Fibroblast of skin of right quadriceps (primary cell): ENCODE data around the gene SMIM26.

Experiments used
- DNase-seq: peaks from one replicate; pipeline ENCODE4 v3.0.0-alpha.2; 2013

The SMIM26 gene

DNA sequence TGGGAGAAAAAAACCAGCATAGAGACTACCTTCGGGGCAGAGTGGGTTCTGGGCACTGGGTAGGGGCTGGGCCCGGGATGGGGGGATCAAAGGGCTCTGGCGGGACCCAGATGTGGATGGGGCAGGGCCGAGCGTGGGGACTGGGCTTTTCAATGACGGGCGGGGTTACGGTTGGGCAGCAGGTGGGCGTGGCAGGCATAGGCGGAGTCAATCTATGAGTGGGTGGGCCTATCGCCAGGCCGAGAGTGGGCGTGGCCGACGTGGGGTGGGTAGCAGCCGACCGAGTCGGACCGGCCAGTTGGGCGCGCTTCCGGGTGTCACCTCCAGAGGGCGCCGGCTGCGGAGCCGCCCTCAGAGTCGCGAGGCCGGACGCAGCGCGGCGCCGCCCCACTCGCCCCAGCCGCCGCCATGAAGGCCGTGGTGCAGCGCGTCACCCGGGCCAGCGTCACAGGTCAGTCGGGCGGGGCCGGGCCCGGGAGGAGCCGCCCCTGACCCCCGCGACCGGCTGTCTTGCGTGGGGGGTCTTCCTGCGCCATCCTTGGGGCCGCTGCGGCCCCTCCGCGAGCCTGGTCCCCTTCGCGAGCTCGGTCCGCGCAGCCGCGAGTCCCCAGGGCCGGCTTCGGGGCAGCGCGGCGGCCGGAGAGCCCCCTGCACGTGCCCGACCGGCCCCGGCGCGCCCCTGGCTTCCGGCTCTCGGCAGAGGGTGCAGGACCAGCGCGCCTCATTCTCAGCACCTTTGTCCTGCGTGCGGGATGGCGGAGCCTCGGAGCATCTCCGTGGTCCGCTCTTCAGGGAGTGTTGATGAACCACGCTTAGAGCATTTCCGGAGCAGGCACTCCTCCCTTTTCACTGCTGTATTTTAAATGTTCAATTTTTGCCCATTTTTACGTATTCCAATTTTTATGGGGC lies 20.7 kb downstream of the SMIM26 start, which contains the start of gene DTD1:
Gene DTD1 (plus strand): TSS at position 390 of the 909 bp plus-strand sequence. CDS start 19 bp downstream, at position 409.
- peak; percentile 82 for DNase-seq

DNA sequence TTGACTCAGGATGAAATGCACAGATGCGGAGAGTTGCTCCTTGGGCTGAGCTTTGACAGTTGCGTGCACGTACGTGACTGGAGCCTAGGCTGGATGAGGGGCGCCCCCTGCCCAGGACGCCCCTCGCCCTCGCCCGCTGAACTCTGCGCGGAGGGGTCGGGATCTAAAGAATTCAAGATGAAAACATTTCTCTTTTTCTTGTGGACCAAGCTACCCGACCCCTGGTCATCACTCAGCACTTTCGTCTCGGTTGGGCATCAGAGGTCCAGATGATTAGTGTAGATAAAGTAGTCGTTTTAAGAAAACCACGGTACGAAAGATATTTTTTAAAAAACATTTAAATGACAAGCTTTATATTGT lies 21.3 kb downstream of the SMIM26 start:
- no peak for DNase-seq

DNA sequence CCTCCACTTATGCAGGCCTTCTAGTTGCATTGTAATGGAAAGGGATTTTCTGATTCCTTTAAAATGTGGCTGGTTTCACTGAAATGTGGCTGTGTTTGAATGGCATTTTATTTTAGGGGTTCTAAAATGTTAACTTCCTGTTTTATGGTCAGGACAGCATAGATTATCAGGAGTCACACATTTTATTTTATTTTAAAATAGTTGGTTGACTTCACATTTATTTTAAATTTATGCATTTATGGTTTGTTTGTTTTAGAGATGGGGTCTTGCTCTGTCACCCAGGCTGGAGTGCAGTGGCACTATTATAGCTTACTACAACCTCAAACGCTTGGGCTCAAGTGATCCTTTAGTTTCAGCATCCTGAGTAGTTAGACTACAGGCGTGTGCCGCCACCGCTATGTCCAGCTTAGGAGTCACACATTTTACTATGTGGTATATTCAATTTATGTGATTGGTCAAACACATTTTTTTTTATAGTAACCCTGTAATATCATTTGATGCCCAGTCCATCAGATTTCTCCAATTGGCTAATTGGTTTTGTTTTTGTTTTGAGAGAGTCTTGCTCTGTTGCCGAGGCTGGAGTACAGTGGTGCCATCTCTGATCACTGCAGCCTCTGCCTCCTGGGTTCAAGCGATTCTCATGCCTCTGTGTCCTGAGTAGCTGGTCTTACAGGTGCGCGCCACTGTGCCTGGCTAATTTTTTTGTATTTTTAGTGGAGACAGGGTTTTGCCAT lies 22.9 kb downstream of the SMIM26 start:
- no peak for DNase-seq

DNA sequence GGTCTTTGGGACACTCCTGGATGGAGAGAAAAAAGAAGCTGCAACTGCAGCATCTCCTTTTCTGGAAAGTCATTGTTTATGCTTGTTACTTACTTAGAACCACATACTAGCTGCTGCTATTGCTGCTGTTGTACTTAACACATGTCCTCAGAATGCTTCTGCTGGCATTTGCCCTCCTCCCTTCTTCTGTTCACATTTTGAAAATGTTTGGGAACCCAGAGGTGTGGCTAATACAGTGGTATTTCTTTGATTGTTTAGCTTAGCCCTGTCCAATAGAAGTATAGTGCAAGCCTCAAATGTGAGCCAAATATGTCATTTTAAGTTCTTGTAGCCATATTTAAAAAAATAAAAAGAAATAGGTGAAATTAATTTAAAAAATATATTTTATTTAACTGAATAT lies 29.0 kb downstream of the SMIM26 start:
- no peak for DNase-seq

DNA sequence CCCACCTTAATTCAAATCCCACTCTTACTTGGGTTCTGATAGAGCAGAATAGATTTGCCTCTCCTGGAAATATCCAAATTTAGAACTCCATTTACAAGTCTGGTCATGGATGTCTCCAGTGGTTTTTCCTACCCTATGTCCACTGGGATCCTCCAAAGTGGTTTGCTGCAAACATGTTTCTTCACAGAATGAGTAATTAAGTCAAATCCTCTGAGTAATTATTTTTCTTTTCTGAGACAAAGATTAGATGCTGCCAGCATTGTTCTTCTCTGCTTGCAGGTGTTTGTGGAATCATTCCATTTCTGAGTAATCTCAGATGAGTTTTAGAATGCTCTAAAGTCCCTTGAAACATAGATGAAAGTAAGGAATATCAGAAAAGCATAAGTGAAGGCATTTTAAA lies 42.5 kb downstream of the SMIM26 start:
- no peak for DNase-seq

DNA sequence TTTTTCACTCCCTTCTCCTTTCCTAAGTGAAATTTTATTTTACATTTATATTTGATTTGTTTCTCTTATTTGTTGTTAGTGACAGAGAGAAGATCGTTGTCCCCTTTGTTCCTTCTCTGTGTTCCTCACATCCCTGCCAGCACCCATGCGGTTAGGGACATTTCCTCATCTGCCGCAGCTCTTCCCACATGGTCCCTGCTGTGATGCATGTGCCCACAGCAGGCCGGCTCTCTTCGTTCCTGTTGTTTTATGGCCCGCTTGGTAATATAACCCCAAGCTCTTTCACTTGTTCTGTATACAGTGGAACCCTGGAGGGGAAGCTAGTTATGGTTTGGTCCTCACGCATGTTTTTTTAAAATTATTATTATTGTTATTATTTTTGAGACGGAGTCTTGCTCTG lies 44.3 kb downstream of the SMIM26 start:
- no peak for DNase-seq

DNA sequence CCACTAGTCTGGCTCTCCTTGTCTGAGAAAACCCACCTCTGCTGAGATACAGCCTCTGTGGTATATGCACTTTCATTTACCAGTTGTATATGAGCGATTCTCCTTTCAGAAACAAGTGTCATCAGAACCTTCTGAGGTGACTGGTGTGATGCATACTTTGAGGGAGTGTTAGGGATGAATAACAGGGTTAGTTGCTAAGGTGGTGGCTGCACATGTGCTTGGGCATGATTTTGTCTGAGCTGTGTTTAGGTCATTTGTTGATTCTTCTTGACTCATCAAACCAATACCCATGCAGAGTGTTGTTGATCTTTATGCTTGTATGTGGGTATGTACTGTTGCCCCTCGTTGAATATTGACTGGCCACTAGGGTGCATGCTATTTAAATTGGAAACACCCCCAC lies 46.3 kb downstream of the SMIM26 start:
- DNase-seq, result no peak

DNA sequence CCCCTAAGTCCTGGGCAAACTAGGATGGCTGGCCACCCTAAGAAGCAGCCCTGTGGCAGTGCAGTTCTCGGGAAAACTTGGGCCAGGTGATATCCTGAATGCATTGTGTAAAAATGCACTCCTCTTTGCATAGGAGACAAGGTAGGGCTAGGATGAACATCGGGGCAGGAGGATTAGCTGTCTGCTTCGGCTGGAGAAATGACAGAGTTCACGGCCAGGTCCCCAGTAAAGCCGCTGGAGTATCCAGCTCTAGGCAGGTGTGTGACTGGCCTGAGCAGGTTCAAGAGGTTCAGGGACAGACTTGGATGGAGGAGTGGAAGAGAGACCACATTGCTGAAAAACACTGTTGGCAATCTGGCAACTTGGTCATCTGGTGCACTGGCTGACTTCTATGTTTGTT lies 47.0 kb downstream of the SMIM26 start:
- DNase-seq, result no peak

DNA sequence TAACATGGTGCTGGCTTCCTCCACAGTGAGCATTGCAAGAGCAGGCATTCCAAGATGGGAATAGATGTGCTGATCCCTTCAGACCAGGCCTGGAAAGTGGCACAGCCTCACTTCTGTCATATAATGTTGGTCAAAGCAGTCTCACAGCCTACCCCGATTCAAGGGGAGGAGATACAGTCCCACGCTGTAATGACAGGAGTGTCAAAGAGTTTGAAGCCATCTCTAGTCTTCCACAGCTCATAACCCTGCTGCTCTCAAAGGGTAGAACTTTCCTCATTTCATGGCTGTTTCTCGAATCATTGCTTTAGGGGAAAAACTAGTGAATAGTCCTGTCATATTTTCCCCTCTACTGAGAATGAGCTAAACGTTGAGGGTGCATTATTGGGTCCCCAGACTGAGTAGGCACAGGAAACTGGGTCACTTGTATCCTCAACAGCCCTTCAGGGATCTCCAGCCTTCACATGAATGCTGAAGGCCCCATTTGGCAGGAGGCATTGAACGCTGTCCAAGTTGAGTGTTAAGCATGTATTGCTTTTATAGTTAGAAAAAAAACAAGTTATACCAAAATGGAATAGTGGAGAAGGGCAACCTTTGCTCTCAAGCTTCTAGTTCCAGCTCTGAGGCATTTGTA lies 47.9 kb downstream of the SMIM26 start:
- DNase-seq, result no peak
